H1 (cell line): ENCODE data around the gene PAN2. TPM values are rescaled to one million over a fixed set of nuclear protein-coding genes. Genes with fewer than 3 reads are reported as not detected.

Experiments
- ATF3 ChIP-seq: IDR thresholded peaks from 2 replicates; pipeline ENCODE4 v1.6.1; 2011; ENCODE audit warnings: low read depth, mild to moderate bottlenecking, low read length; ENCODE audit not compliant: insufficient read depth
- CHD1 ChIP-seq: IDR thresholded peaks from 2 replicates; pipeline ENCODE4 v1.6.1; 2012; ENCODE audit warnings: low read depth, low read length, improper control_type of control experiment
- FOSL1 ChIP-seq: IDR thresholded peaks from 2 replicates; pipeline ENCODE4 v1.6.1; 2011; ENCODE audit warnings: mild to moderate bottlenecking, low read depth, low read length, moderate library complexity; ENCODE audit not compliant: insufficient read depth
- JUN ChIP-seq: IDR thresholded peaks from 2 replicates; pipeline ENCODE4 v1.6.1; 2011; ENCODE audit warnings: low read depth, mild to moderate bottlenecking, improper control_type of control experiment, low read length
- KDM4A ChIP-seq: IDR thresholded peaks from one replicate; pipeline ENCODE4 v1.7.1; 2012; ENCODE audit warnings: low read depth, mild to moderate bottlenecking, moderate library complexity, low read length, inconsistent platforms; ENCODE audit not compliant: severe bottlenecking
- SIX5 ChIP-seq: IDR thresholded peaks from 2 replicates; pipeline ENCODE4 v1.6.1; 2011; ENCODE audit warnings: mild to moderate bottlenecking, low read depth, low read length
- SP2 ChIP-seq: IDR thresholded peaks from 2 replicates; pipeline ENCODE4 v1.6.1; 2012; ENCODE audit warnings: mild to moderate bottlenecking, low read length, inconsistent platforms
- polyA plus RNA-seq, 7 experiments: library from polyadenylated mRNA; depleted of rRNA in 3 of 7; stranded (reverse) in 5 of 7; unstranded in 2 of 7; fragments of >200 nt in 5 of 7; fragments of 200-250 nt in 2 of 7; gene quantifications; 1 replicate in 5 of 7; 2 replicates in 1 of 7; 4 replicates in 1 of 7; pipeline versions ENCODE4 v1.2.1 to v1.2.3, GENCODE V29; 2011 to 2013; ENCODE audit warnings: missing spikeins in 2 of 7, mixed read lengths in 2 of 7
- small RNA-seq: library from polyadenylated mRNA; stranded (forward); fragments of <200 nt; extraction: miRNeasy Mini kit (QIAGEN cat#:217004); gene quantifications from one replicate; pipeline ENCODE3, GENCODE V24; 2013; ENCODE audit not compliant: insufficient read depth
- total RNA-seq: library from RNA; stranded (reverse); fragmentation: NEBNext Ultra II Directional; extraction: Animal tissue kit (Norgen Biotek cat#: 25700); gene quantifications from 2 replicates; pipeline ENCODE4 v1.2.1, GENCODE V29; 2021

PAN2 gene
- total and polyA plus RNA-seq, 2 of the 8 experiments (the other 6 are each of a cell fraction or from before 2014, with no cell fraction given) = 29.6 to 36.7 TPM

- TF ChIP-seq SP2 = no peak
- peak; percentile 29; the same call in 1 of the 2 replicates for TF ChIP-seq SIX5
- no peak for TF ChIP-seq JUN
- TF ChIP-seq CHD1 = no peak
- TF ChIP-seq KDM4A = peak; percentile 84
- TF ChIP-seq ATF3 = no peak
- TF ChIP-seq FOSL1 = no peak
These were observed 66.9 kb downstream of the PAN2 start, which contains the start of gene COQ10A (continued) for GRCh38 chr12:56266693-56267442.

Small RNA genes within 50 kb of the gene (small RNA-seq; reads per million reads assigned to genes)
- not detected for gene RNU7-40P

Other genes starting within 250 kb of the PAN2 start
- gene PA2G4, start 229.4 kb downstream of the PAN2 start, total RNA-seq = 237 and 242 TPM in 2 replicates
- gene PA2G4, start 229.4 kb downstream of the PAN2 start, polyA plus RNA-seq (2011; rRNA removed) = 100 and 159 TPM in 2 replicates
- 4,440 and 4,619 TPM in 2 replicates for gene RPL41, start 217.4 kb downstream of the PAN2 start, total RNA-seq
- gene RPL41, start 217.4 kb downstream of the PAN2 start, polyA plus RNA-seq (2011; rRNA removed) = 10,552 and 16,488 TPM in 2 replicates
- gene ZC3H10, start 215.7 kb downstream of the PAN2 start, total RNA-seq = 11.2 and 12.5 TPM in 2 replicates
- 4.0 and 5.1 TPM in 2 replicates for gene ZC3H10, start 215.7 kb downstream of the PAN2 start, polyA plus RNA-seq (2011; rRNA removed)
- 85.1 and 86.9 TPM in 2 replicates for gene ESYT1, start 205.7 kb downstream of the PAN2 start, total RNA-seq
- 165 and 174 TPM in 2 replicates for gene ESYT1, start 205.7 kb downstream of the PAN2 start, polyA plus RNA-seq (2011; rRNA removed)
- gene MYL6B, start 181.4 kb downstream of the PAN2 start, total RNA-seq = 162 and 163 TPM in 2 replicates
- gene MYL6B, start 181.4 kb downstream of the PAN2 start, polyA plus RNA-seq (2011; rRNA removed) = 146 and 202 TPM in 2 replicates
- gene MYL6, start 175.6 kb downstream of the PAN2 start, total RNA-seq = 1,130 and 1,137 TPM in 2 replicates
- 1,664 and 2,279 TPM in 2 replicates for gene MYL6, start 175.6 kb downstream of the PAN2 start, polyA plus RNA-seq (2011; rRNA removed)
- gene SMARCC2, start 144.5 kb downstream of the PAN2 start, total RNA-seq = 66.3 and 78.5 TPM in 2 replicates
- gene SMARCC2, start 144.5 kb downstream of the PAN2 start, polyA plus RNA-seq (2011; rRNA removed) = 33.9 and 40.5 TPM in 2 replicates
- gene RNF41, start 112.1 kb downstream of the PAN2 start, total RNA-seq = 55.0 and 55.5 TPM in 2 replicates
- 98.6 and 127 TPM in 2 replicates for gene RNF41, start 112.1 kb downstream of the PAN2 start, polyA plus RNA-seq (2011; rRNA removed)
- 56.1 and 58.1 TPM in 2 replicates for gene NABP2, start 109.7 kb downstream of the PAN2 start, total RNA-seq
- gene NABP2, start 109.7 kb downstream of the PAN2 start, polyA plus RNA-seq (2011; rRNA removed) = 59.8 and 67.5 TPM in 2 replicates
- 0.25 TPM in 1 of 2 replicates, not detected in the other for gene SLC39A5, start 103.9 kb downstream of the PAN2 start, total RNA-seq
- 0.27 and 0.75 TPM in 2 replicates for gene SLC39A5, start 103.9 kb downstream of the PAN2 start, polyA plus RNA-seq (2011; rRNA removed)
- gene ANKRD52, start 75.6 kb downstream of the PAN2 start, total RNA-seq = 34.1 and 36.3 TPM in 2 replicates
- 14.0 and 20.7 TPM in 2 replicates for gene ANKRD52, start 75.6 kb downstream of the PAN2 start, polyA plus RNA-seq (2011; rRNA removed)
- gene COQ10A, start 67.1 kb downstream of the PAN2 start, total RNA-seq = 21.8 and 22.8 TPM in 2 replicates
- 39.5 and 42.9 TPM in 2 replicates for gene COQ10A, start 67.1 kb downstream of the PAN2 start, polyA plus RNA-seq (2011; rRNA removed)
- gene CS, start 33.7 kb downstream of the PAN2 start, total RNA-seq = 238 and 243 TPM in 2 replicates
- 82.4 and 96.6 TPM in 2 replicates for gene CS, start 33.7 kb downstream of the PAN2 start, polyA plus RNA-seq (2011; rRNA removed)
- gene CNPY2, start 18.0 kb downstream of the PAN2 start, total RNA-seq = 195 and 203 TPM in 2 replicates
- 222 and 281 TPM in 2 replicates for gene CNPY2, start 18.0 kb downstream of the PAN2 start, polyA plus RNA-seq (2011; rRNA removed)
- 1.4 and 2.3 TPM in 2 replicates for gene IL23A, start 4.9 kb upstream of the PAN2 start, total RNA-seq
- gene IL23A, start 4.9 kb upstream of the PAN2 start, polyA plus RNA-seq (2011; rRNA removed) = 2.6 and 3.6 TPM in 2 replicates
- gene STAT2, start 26.1 kb upstream of the PAN2 start, total RNA-seq = 42.4 and 44.7 TPM in 2 replicates
- gene STAT2, start 26.1 kb upstream of the PAN2 start, polyA plus RNA-seq (2011; rRNA removed) = 37.1 and 39.9 TPM in 2 replicates
- not detected in 2 replicates for gene APOF, start 28.9 kb upstream of the PAN2 start, total RNA-seq
- gene APOF, start 28.9 kb upstream of the PAN2 start, polyA plus RNA-seq (2011; rRNA removed) = not detected in 2 replicates
- 86.7 and 88.7 TPM in 2 replicates for gene TIMELESS, start 115.4 kb upstream of the PAN2 start, total RNA-seq
- gene TIMELESS, start 115.4 kb upstream of the PAN2 start, polyA plus RNA-seq (2011; rRNA removed) = 17.1 and 19.9 TPM in 2 replicates
- 0.19 TPM in 1 of 2 replicates, not detected in the other for gene MIP, start 120.7 kb upstream of the PAN2 start, total RNA-seq
- gene MIP, start 120.7 kb upstream of the PAN2 start, polyA plus RNA-seq (2011; rRNA removed) = 0.05 and 0.13 TPM in 2 replicates
- gene SPRYD4, start 134.6 kb upstream of the PAN2 start, total RNA-seq = 4.0 and 4.3 TPM in 2 replicates
- 4.9 and 5.3 TPM in 2 replicates for gene SPRYD4, start 134.6 kb upstream of the PAN2 start, polyA plus RNA-seq (2011; rRNA removed)
- 14.5 and 16.9 TPM in 2 replicates for gene GLS2, start 154.2 kb upstream of the PAN2 start, total RNA-seq
- 20.1 and 22.5 TPM in 2 replicates for gene GLS2, start 154.2 kb upstream of the PAN2 start, polyA plus RNA-seq (2011; rRNA removed)
- 25.5 and 31.3 TPM in 2 replicates for gene RBMS2, start 187.8 kb upstream of the PAN2 start, total RNA-seq
- 9.6 TPM in 2 replicates for gene RBMS2, start 187.8 kb upstream of the PAN2 start, polyA plus RNA-seq (2011; rRNA removed)